ENCODE measurements around the gene HDAC1. TPM values are rescaled to one million over a fixed set of nuclear protein-coding genes. Genes with fewer than 3 reads are reported as not detected.

Gene HDAC1
- total and polyA plus RNA-seq, 2 of the 13 experiments (the other 11 are each of a cell fraction or from before 2014, with no cell fraction given): 93.5 to 189 TPM

DNA sequence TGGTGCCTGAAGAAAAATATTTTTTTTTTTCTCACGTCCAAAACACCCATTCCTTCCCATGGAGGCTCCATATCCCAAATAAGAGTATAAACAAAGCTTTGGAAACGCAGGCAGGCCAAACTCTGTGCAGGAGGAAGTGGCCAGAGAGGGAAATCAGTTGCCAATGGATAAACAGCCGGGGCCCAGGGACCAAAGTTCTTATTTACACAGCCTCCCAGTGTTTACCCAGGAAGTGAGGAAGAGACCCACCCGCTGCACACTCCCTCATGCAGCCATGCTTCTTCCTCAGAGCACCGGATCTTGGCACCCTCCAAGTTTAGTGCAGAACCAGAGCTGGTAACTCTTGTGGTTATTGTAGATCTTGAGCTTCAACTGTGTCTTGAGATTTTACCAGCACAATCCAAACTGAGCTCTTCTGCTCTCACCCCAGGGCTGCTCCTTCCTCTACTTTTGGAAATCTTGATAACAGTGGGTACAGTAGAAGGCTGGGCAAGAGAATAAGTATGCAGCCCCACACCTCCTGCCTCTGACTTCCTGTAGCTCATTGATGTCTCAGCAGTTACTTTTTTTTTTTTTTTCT is 29.9 kb downstream of the HDAC1 start (continued):
- TF ChIP-seq, protein P1, sequence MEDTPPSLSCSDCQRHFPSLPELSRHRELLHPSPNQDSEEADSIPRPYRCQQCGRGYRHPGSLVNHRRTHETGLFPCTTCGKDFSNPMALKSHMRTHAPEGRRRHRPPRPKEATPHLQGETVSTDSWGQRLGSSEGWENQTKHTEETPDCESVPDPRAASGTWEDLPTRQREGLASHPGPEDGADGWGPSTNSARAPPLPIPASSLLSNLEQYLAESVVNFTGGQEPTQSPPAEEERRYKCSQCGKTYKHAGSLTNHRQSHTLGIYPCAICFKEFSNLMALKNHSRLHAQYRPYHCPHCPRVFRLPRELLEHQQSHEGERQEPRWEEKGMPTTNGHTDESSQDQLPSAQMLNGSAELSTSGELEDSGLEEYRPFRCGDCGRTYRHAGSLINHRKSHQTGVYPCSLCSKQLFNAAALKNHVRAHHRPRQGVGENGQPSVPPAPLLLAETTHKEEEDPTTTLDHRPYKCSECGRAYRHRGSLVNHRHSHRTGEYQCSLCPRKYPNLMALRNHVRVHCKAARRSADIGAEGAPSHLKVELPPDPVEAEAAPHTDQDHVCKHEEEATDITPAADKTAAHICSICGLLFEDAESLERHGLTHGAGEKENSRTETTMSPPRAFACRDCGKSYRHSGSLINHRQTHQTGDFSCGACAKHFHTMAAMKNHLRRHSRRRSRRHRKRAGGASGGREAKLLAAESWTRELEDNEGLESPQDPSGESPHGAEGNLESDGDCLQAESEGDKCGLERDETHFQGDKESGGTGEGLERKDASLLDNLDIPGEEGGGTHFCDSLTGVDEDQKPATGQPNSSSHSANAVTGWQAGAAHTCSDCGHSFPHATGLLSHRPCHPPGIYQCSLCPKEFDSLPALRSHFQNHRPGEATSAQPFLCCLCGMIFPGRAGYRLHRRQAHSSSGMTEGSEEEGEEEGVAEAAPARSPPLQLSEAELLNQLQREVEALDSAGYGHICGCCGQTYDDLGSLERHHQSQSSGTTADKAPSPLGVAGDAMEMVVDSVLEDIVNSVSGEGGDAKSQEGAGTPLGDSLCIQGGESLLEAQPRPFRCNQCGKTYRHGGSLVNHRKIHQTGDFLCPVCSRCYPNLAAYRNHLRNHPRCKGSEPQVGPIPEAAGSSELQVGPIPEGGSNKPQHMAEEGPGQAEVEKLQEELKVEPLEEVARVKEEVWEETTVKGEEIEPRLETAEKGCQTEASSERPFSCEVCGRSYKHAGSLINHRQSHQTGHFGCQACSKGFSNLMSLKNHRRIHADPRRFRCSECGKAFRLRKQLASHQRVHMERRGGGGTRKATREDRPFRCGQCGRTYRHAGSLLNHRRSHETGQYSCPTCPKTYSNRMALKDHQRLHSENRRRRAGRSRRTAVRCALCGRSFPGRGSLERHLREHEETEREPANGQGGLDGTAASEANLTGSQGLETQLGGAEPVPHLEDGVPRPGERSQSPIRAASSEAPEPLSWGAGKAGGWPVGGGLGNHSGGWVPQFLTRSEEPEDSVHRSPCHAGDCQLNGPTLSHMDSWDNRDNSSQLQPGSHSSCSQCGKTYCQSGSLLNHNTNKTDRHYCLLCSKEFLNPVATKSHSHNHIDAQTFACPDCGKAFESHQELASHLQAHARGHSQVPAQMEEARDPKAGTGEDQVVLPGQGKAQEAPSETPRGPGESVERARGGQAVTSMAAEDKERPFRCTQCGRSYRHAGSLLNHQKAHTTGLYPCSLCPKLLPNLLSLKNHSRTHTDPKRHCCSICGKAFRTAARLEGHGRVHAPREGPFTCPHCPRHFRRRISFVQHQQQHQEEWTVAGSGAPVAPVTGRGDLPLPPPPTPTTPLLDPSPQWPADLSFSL (CRISPR knock-in tag; IDR thresholded peaks at IDR 0.05): no peak
- TF ChIP-seq, protein P2, sequence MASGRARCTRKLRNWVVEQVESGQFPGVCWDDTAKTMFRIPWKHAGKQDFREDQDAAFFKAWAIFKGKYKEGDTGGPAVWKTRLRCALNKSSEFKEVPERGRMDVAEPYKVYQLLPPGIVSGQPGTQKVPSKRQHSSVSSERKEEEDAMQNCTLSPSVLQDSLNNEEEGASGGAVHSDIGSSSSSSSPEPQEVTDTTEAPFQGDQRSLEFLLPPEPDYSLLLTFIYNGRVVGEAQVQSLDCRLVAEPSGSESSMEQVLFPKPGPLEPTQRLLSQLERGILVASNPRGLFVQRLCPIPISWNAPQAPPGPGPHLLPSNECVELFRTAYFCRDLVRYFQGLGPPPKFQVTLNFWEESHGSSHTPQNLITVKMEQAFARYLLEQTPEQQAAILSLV (CRISPR knock-in tag; IDR thresholded peaks at IDR 0.05; ENCODE audit: borderline replicate concordance): no peak
- TF ChIP-seq ZNF761 (CRISPR knock-in tag; conservative IDR thresholded peaks at IDR 0.05) (no peak), ZNF335 (CRISPR knock-in tag; IDR thresholded peaks at IDR 0.05) (peak; percentile 86; the same call in 1 of the 2 replicates), SMC3 (IDR thresholded peaks at IDR 0.05; ENCODE audit: low read length) (no peak), PAWR (CRISPR knock-in tag; IDR thresholded peaks at IDR 0.05; ENCODE audit: borderline replicate concordance) (no peak), FOSL2 (CRISPR knock-in tag; IDR thresholded peaks at IDR 0.05) (0 out of 2 replicates have a peak, but pooled peaks have one; percentile 47), NFRKB (IDR thresholded peaks at IDR 0.05) (no peak), ATF7-NPFF (CRISPR knock-in tag; IDR thresholded peaks at IDR 0.05; ENCODE audit: low read depth) (no peak), HNRNPH1 (optimal IDR thresholded peaks at IDR 0.05; ENCODE audit: low read depth, low read length) (no peak), TBX3 (IDR thresholded peaks at IDR 0.05; ENCODE audit: borderline replicate concordance) (no peak), ATF1 (CRISPR knock-in tag; IDR thresholded peaks at IDR 0.05) (peak; percentile 25; the same call in 1 of the 2 replicates), ZFP1 (CRISPR knock-in tag; IDR thresholded peaks at IDR 0.05) (no peak), MYC (CRISPR knock-in tag; IDR thresholded peaks at IDR 0.05; ENCODE audit: borderline replicate concordance) (peak; percentile 70; the same call in 1 of the 2 replicates)
- TF ChIP-seq, protein P3, sequence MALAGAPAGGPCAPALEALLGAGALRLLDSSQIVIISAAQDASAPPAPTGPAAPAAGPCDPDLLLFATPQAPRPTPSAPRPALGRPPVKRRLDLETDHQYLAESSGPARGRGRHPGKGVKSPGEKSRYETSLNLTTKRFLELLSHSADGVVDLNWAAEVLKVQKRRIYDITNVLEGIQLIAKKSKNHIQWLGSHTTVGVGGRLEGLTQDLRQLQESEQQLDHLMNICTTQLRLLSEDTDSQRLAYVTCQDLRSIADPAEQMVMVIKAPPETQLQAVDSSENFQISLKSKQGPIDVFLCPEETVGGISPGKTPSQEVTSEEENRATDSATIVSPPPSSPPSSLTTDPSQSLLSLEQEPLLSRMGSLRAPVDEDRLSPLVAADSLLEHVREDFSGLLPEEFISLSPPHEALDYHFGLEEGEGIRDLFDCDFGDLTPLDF (CRISPR knock-in tag; IDR thresholded peaks at IDR 0.05): no peak
- TF ChIP-seq, protein P4, sequence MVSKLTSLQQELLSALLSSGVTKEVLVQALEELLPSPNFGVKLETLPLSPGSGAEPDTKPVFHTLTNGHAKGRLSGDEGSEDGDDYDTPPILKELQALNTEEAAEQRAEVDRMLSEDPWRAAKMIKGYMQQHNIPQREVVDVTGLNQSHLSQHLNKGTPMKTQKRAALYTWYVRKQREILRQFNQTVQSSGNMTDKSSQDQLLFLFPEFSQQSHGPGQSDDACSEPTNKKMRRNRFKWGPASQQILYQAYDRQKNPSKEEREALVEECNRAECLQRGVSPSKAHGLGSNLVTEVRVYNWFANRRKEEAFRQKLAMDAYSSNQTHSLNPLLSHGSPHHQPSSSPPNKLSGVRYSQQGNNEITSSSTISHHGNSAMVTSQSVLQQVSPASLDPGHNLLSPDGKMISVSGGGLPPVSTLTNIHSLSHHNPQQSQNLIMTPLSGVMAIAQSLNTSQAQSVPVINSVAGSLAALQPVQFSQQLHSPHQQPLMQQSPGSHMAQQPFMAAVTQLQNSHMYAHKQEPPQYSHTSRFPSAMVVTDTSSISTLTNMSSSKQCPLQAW (CRISPR knock-in tag; IDR thresholded peaks at IDR 0.05): peak; percentile 54
- TF ChIP-seq, protein P5, sequence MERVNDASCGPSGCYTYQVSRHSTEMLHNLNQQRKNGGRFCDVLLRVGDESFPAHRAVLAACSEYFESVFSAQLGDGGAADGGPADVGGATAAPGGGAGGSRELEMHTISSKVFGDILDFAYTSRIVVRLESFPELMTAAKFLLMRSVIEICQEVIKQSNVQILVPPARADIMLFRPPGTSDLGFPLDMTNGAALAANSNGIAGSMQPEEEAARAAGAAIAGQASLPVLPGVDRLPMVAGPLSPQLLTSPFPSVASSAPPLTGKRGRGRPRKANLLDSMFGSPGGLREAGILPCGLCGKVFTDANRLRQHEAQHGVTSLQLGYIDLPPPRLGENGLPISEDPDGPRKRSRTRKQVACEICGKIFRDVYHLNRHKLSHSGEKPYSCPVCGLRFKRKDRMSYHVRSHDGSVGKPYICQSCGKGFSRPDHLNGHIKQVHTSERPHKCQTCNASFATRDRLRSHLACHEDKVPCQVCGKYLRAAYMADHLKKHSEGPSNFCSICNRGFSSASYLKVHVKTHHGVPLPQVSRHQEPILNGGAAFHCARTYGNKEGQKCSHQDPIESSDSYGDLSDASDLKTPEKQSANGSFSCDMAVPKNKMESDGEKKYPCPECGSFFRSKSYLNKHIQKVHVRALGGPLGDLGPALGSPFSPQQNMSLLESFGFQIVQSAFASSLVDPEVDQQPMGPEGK (CRISPR knock-in tag; IDR thresholded peaks at IDR 0.05): peak; percentile 83

Measured in HepG2 (cell line).